K562 (cell line): ENCODE data around the gene KLHL22. TPM values are rescaled to one million over a fixed set of nuclear protein-coding genes. Genes with fewer than 3 reads are reported as not detected.

Source experiments
- CLOCK ChIP-seq: fragments of 250-450 bp; sonication (Bioruptor Pico); IDR thresholded peaks from 2 replicates; pipeline ENCODE4 v1.4.0; 2020; ENCODE audit warnings: mild to moderate bottlenecking, moderate library complexity, borderline replicate concordance
- MXD1 ChIP-seq: fragments of 250-450 bp; sonication (Bioruptor Pico); IDR thresholded peaks from 2 replicates; pipeline ENCODE4 v1.8.0; 2021; ENCODE audit warnings: borderline replicate concordance, mild to moderate bottlenecking, moderate library complexity; ENCODE audit not compliant: poor library complexity, severe bottlenecking
- SRSF9 ChIP-seq: fragments of 200-400 bp; formaldehyde crosslinking; IDR thresholded peaks from 2 replicates; pipeline ENCODE4 v1.6.1; 2017; ENCODE audit warnings: low read depth, low read length, borderline replicate concordance
- THAP12 ChIP-seq: fragments of 250-450 bp; sonication (Bioruptor Pico); IDR thresholded peaks from 2 replicates; pipeline ENCODE4 v1.9.0; 2021; ENCODE audit warnings: mild to moderate bottlenecking, inconsistent platforms
- ZBTB49 ChIP-seq: sonication (generic); formaldehyde crosslinking; IDR thresholded peaks from 2 replicates; pipeline ENCODE4 v1.8.0; 2022; ENCODE audit warnings: missing genetic modification reagents, mild to moderate bottlenecking, borderline replicate concordance
- polyA plus RNA-seq, 8 experiments: library from polyadenylated mRNA; depleted of rRNA in 4 of 8; stranded (reverse) in 5 of 8; unstranded in 3 of 8; fragments of >200 nt; fragmentation: Nextera tagmentation in 2 of 8; fragmentation: Illumina TruSeq in 1 of 8; extraction: Ambion mirVana in 2 of 8; extraction: Trizol in 1 of 8; gene quantifications; 2 replicates each; pipeline versions ENCODE4 v1.2.1 to v1.2.3, GENCODE V29; 2011 to 2014; ENCODE audit warnings: inconsistent platforms in 1 of 8, missing spikeins in 1 of 8
- total RNA-seq, 7 experiments: library from RNA; depleted of rRNA in 6 of 7; stranded (reverse); fragments of >200 nt in 6 of 7; fragmentation: Illumina TruSeq in 2 of 7; extraction: Trizol in 2 of 7; gene quantifications; 2 replicates each; pipeline versions ENCODE4 v1.2.1 to v1.2.3, GENCODE V29; 2011 to 2021; ENCODE audit warnings: low replicate concordance in 1 of 7

KLHL22 gene
- total and polyA plus RNA-seq, 9 of the 15 experiments (the other 6 are each of a cell fraction or from before 2014, with no cell fraction given): 1.3 to 25.6 (median 15.2) TPM

GRCh38 chr22:20431511-20432192 is 63.9 kb downstream of the KLHL22 start (continued):
- TF ChIP-seq THAP12 (CRISPR knock-in tag) (0 out of 2 replicates have a peak, but pooled peaks have one; percentile 36), CLOCK (CRISPR knock-in tag) (no peak), MXD1 (CRISPR knock-in tag) (no peak), SRSF9 (no peak), ZBTB49 (no peak)
